ENCODE results near the gene HOGA1.
"Not testable (repeated sequence)": the region's sequence is repeated elsewhere in the genome, so short reads cannot be mapped to it uniquely, and the experiment has no call there.

The HOGA1 gene

GRCh38 chr10:97584060-97584797 is at the start of gene HOGA1:
Gene HOGA1, plus strand, starts transcription at chr10:97584389. Its CDS starts 315 bp downstream, at chr10:97584704.
- FAIRE-seq = no peak

- FAIRE-seq = no peak
Measured at GRCh38 chr10:97534746-97535367, 49.3 kb upstream of the HOGA1 start.

DNA sequence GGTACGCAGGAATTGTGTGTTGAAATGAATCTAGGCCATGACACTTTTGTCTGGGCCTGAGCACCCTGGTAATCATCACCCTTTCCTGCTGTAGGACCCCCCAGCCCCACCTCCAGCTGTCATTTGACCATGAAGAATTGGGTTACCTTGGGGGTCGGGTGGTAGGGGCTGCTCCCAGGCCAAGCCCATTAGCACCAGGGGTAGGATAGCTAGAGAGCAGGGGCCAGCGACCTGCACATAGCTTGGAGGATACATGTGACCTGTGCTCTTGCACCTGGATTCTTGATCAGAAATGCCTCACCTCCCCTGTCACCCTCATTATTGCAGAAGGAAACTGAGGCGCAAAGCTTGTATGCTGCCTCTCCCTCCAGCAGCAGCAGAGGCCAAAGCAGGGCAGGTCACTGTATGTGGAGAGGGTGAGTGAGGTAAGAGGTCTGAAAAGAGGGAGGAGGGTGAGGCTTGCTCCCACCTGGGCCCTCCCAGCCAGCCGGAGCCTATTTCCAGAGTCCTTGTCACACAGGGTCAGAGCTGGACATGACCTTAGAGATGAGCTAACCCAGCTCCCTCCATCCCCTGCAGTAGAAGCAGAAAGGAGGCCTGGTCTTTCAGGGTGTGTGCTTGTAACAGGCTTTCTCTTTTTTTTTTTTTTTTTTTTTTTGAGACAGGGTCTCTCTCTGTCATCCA is 46.9 kb upstream of the HOGA1 start:
- no peak for FAIRE-seq

- peak; percentile 46 for FAIRE-seq
Measured at GRCh38 chr10:97538411-97538810, 45.8 kb upstream of the HOGA1 start.

DNA sequence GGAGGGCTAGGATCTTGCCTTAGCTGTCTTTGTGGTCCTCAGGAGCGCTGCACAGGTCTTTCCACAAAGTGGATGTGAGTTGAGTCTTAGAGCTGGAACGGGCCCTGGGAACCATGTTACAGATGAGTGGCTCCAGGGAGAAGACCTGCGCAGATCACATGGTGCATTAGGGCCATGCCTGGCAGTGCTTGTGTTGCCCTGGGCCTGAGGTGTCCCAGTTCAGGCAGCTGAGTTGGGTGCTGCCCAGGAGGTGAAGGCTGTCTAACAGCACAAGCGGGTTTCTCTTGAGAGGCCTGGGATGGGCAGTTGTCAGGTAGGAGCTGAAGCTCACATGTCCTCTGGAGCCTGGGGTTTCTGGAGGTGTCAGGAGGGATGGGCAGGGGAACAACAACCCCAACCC is 45.4 kb upstream of the HOGA1 start:
- FAIRE-seq = no peak

DNA sequence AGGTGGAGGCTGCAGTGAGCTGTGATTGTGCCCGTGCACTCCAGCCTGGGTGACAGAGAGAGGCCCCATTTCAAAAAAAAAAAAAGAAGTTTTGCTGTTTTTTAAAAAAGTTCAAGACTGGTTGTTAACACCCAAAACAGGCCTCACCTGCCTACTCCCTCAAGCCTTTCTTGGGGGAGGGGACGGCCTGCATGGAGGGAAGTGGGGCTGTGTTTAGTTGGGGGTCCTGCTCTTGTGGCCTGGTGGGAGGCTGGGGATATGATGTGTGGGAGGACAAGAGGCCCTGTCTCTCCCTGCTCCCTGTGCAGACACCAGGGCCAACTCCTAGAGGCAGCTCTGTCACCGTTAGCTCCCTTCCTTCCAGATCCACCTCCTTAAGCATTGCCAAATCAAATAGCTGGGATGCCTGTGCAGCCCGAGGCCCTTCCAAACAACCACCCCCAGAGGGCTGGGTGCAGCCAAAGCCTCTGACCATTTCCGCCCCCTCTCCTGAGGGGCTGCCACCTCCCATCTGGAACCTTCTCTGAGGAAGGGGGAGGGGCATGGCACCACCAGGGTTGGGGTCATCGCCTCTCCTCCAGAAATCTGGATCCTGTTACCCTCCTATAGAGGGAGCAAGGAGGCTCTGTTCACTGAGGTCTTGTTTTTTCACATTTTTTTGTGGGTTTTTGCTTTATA is 44.5 kb upstream of the HOGA1 start:
- FAIRE-seq = no peak

- FAIRE-seq = no peak
Measured at GRCh38 chr10:97540669-97541500, 43.3 kb upstream of the HOGA1 start.

GRCh38 chr10:97542169-97543024 is 41.8 kb upstream of the HOGA1 start:
- no peak for FAIRE-seq

GRCh38 chr10:97543025-97543546 is 41.1 kb upstream of the HOGA1 start:
- FAIRE-seq = no peak

- FAIRE-seq = no peak
Measured at GRCh38 chr10:97546456-97547270, 37.5 kb upstream of the HOGA1 start.

DNA sequence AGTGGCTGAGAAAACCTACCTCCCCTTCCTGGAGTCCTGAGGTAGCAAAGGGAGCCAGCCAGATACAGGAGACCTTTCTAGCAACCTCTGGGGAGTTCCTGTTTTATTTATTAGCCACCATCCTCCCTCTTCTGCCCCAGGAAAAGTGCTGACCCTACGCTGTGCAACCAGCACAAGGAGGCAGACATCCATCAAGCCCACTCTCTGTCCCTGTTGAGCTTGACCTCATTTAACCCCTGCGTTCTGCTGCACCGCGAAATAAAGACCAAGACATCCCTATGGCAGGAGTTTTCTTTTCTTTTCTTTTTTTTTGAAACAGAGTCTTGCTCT is 37.0 kb upstream of the HOGA1 start:
- no peak for FAIRE-seq

DNA sequence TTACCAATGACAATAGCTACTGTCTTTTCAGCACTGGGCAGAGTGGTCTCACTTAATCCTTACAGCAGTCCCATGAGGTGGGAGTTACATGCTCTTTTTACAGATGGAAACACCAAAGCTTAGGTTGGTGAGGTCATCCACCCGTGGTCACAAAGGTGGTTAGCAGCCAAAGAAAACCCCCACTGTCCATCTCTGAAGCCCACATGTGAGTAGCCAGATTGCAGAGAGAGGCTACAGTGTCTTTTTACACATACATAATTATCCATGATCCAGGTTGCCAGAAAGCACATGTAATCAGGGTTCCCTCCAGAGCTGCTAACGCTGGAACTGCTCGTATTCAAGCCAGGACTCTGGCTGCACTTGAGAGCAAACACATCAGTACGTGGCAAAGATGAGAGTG is 36.2 kb upstream of the HOGA1 start:
- no peak for FAIRE-seq

DNA sequence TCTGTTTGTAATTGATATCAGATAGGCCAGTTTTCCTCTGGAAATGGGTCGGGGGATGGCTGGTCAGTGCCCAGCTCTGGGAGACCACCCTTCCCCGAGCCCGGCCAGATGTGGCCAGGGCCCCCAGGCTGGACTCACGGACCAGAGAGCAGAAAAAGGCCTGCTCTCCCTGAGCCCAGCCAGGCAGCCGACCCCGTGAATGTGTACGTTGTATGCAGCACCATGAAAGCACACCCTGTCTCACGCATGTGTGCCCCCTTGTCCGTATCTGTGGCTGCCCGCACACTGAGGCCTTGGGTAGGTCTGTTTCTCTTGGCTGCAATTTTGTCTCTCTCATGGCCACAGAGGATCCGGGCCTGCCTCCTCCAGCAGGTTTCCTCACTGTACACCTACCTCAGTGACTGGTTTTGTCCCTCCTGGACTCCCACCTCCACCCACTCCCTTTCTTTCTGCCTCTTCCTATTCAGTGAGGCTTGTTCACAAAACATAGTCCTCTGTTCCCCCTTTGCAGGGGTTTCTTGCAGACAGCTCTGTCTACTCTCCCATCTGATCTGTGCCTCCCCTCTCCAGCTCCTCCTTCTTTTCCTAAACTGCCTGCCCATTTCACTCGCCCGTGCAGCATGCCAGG is 35.2 kb upstream of the HOGA1 start:
- FAIRE-seq = no peak

GRCh38 chr10:97549587-97550322 is 34.4 kb upstream of the HOGA1 start:
- FAIRE-seq = no peak

DNA sequence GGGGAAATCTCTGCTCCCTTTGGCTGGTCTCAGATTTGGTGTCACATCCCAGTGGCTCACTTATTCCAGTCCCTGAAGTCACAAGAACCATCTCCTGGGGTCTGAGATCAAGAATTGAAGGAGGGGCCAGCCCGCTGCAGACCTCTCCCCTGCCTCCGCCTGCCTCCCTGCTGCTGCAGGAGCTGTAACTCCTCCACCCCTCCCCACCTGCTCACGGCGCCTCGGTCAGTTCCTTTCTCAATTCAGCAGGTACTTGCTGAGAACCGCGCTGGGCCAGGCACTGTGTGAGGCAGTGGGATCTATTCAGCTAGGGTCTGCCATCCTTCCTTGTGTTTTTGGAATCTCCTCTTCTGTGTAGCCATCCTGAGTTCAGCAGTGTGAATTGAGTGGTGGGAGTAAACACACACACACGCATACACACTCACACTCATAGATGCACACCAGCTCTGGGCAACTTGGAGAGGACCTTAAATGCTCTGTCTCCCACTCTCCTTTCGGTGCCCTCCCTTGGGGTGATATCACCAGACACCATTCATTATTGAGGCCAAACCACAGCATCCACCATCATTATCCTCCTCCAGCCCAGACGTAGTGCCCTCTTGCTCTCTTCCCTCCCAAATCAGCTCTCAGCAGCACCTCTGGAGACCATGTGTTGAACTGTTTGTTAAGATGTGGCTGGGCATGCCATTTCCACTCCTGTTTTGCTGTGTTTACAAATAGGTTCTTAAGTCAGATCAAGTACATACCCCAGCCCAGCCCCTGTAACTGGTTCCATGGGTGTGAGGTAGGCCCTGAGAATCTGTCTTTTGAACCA is 33.6 kb upstream of the HOGA1 start:
- FAIRE-seq = no peak

- FAIRE-seq = no peak
Measured at GRCh38 chr10:97551271-97551670, 32.9 kb upstream of the HOGA1 start.

GRCh38 chr10:97553575-97554031 is 30.6 kb upstream of the HOGA1 start:
- peak; percentile 15 for FAIRE-seq

DNA sequence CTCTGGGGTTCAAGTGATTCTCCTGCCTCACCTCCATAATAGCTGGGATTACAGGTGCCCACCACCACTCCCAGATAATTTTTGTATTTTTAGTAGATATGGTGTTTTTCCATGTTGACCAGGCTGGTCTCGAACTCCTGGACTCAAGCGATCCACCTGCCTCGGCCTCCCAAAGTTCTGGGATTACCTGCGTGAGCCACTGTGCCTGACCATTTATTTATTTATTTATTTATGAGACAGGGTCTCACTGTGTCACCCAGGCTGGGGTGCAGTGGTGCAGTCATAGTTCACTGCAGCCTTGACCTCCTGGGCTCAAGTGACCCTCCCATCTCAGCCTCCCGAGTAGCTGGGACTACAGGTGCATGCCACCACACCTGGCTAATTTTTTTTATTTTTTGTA is 29.9 kb upstream of the HOGA1 start:
- FAIRE-seq = not testable (repeated sequence)
